ENCODE measurements around the gene SLC12A1. TPM values are rescaled to one million over a fixed set of nuclear protein-coding genes. Genes with fewer than 3 reads are reported as not detected.
A peak's percentile ranks its signal among the peaks of the same experiment; 100 is the strongest.
"Not testable (repeated sequence)": the region's sequence is repeated elsewhere in the genome, so short reads cannot be mapped to it uniquely, and the experiment has no call there.

SLC12A1 gene
- total and polyA plus RNA-seq, 5 experiments from 2014 or later: not detected

GRCh38 chr15:48318131-48318530, 112.0 kb downstream of the SLC12A1 start:
- ATAC-seq (no peak), DNase-seq (no peak)
- Mint-ChIP-seq H3K27me3 (peaks cover 4 to 16% (median 10%) of the 10 kb centered on the region in 5 donors), H3K27ac (no peak overlapping the region), H3K4me3 (no peak overlapping the region), H3K9me3 (no peaks in the 10 kb centered on the region), H3K36me3 (no peaks in the 10 kb centered on the region), H3K4me1 (peaks cover 0 to 2% (median 0%) of the 10 kb centered on the region in 4 donors)
- POLR2A ChIA-PET: no interaction called here

GRCh38 chr15:48323294-48323693, 117.2 kb downstream of the SLC12A1 start:
- no peaks in the 10 kb centered on the region for H3K36me3 Mint-ChIP-seq
- DNase-seq: no peak
- POLR2A ChIA-PET: no interaction called here
- no peak for ATAC-seq
- H3K27me3 Mint-ChIP-seq: peaks cover 0 to 10% (median 2%) of the 10 kb centered on the region in 5 donors
- peaks cover 0 to 3% (median under 1%) of the 10 kb centered on the region in 4 donors for H3K4me1 Mint-ChIP-seq
- no peak overlapping the region for H3K27ac Mint-ChIP-seq
- H3K9me3 Mint-ChIP-seq: no peaks in the 10 kb centered on the region
- H3K4me3 Mint-ChIP-seq: no peak overlapping the region

GRCh38 chr15:48324949-48325348, 118.8 kb downstream of the SLC12A1 start:
- Mint-ChIP-seq H3K9me3 (no peaks in the 10 kb centered on the region), H3K27ac (no peak overlapping the region), H3K27me3 (peaks cover 0 to 6% (median 0%) of the 10 kb centered on the region in 5 donors), H3K4me3 (no peak overlapping the region), H3K36me3 (no peaks in the 10 kb centered on the region), H3K4me1 (peaks cover under 1 to 7% (median 3%) of the 10 kb centered on the region in 4 donors)
- no peak for ATAC-seq
- POLR2A ChIA-PET: no interaction called here
- no peak for DNase-seq

- no peak overlapping the region for H3K27ac Mint-ChIP-seq
- DNase-seq: no peak
- POLR2A ChIA-PET: no interaction called here
- H3K9me3 Mint-ChIP-seq: no peaks in the 10 kb centered on the region
- peaks cover 5 to 11% (median 7%) of the 10 kb centered on the region in 4 donors for H3K4me1 Mint-ChIP-seq
- H3K27me3 Mint-ChIP-seq: peaks cover 0 to 3% (median 0%) of the 10 kb centered on the region in 5 donors
- no peak for ATAC-seq
- H3K4me3 Mint-ChIP-seq: no peak overlapping the region
- no peaks in the 10 kb centered on the region for H3K36me3 Mint-ChIP-seq
These were observed 119.3 kb downstream of the SLC12A1 start for GRCh38 chr15:48325400-48325799.

GRCh38 chr15:48326180-48326579, 120.1 kb downstream of the SLC12A1 start:
- H3K36me3 Mint-ChIP-seq, DNase-seq, POLR2A ChIA-PET, H3K27me3 Mint-ChIP-seq, H3K27ac Mint-ChIP-seq, ATAC-seq, H3K4me3 Mint-ChIP-seq, H3K9me3 Mint-ChIP-seq: not testable (repeated sequence)
- peaks cover 8 to 17% (median 11%) of the 10 kb centered on the region in 4 donors for H3K4me1 Mint-ChIP-seq

GRCh38 chr15:48330105-48330785, 124.1 kb downstream of the SLC12A1 start:
- H3K9me3 Mint-ChIP-seq: no peaks in the 10 kb centered on the region
- H3K4me1 Mint-ChIP-seq: peaks cover 11 to 26% (median 20%) of the 10 kb centered on the region in 4 donors
- H3K4me3 Mint-ChIP-seq: peak overlapping the region; percentile 94 to 100 (median 99)
- ATAC-seq: no peak
- POLR2A ChIA-PET: no interaction called here
- peaks cover 0 to 9% (median 2%) of the 10 kb centered on the region in 3 donors for H3K36me3 Mint-ChIP-seq
- no peaks in the 10 kb centered on the region for H3K27me3 Mint-ChIP-seq
- no peak for DNase-seq
- peak overlapping the region; percentile 94 to 100 (median 99) for H3K27ac Mint-ChIP-seq

- H3K4me1 Mint-ChIP-seq: peaks cover 11 to 26% (median 20%) of the 10 kb centered on the region in 4 donors
- H3K36me3 Mint-ChIP-seq: peaks cover 0 to 16% (median 2%) of the 10 kb centered on the region in 3 donors
- ATAC-seq: peak; percentile 82 to 89
- H3K4me3 Mint-ChIP-seq: peak within 1 kb of the TSS; percentile 94 to 100 (median 99)
- DNase-seq: peak; percentile 69 to 89 (median 76)
- no peaks in the 10 kb centered on the region for H3K27me3 Mint-ChIP-seq
- POLR2A ChIA-PET: interaction anchor here (0.6 to 1.3 kb wide), 2 partner anchors 159 to 716 kb away, joined by 3 to 4 read pairs; partner anchors contain the start of gene SECISBP2L
- H3K9me3 Mint-ChIP-seq: no peaks in the 10 kb centered on the region
- H3K27ac Mint-ChIP-seq: peak within 1 kb of the TSS; percentile 94 to 100 (median 99)
These were observed 125.0 kb downstream of the SLC12A1 start, which contains the start of gene DUT for GRCh38 chr15:48330855-48331795. DUT (plus strand) TSS chr15:48331429; CDS start chr15:48331516, 87 bp downstream.

- Mint-ChIP-seq H3K36me3 (peaks cover 0 to 19% (median 2%) of the 10 kb centered on the region in 3 donors), H3K4me3 (peak overlapping the region; percentile 77 to 100 (median 98)), H3K9me3 (no peaks in the 10 kb centered on the region), H3K4me1 (peaks cover 11 to 29% (median 20%) of the 10 kb centered on the region in 4 donors), H3K27ac (peak overlapping the region; percentile 4 to 99 (median 90)), H3K27me3 (no peaks in the 10 kb centered on the region)
- DNase-seq (peak; percentile 38 to 76 (median 61)), ATAC-seq (peak; percentile 50 to 54)
- POLR2A ChIA-PET: interaction anchor here (0.6 to 1.3 kb wide), 4 partner anchors 160 to 839 kb away, joined by 3 to 4 read pairs (median 3); partner anchors contain the start of genes EID1 and SECISBP2L
These were observed 125.9 kb downstream of the SLC12A1 start for GRCh38 chr15:48331796-48332641.

- Mint-ChIP-seq H3K4me1 (peaks cover 11 to 29% (median 20%) of the 10 kb centered on the region in 4 donors), H3K9me3 (no peaks in the 10 kb centered on the region), H3K36me3 (peaks cover 0 to 21% (median 2%) of the 10 kb centered on the region in 3 donors), H3K27ac (peak overlapping the region; percentile 4 to 90 (median 69)), H3K4me3 (peak overlapping the region; percentile 77 to 100 (median 98)), H3K27me3 (no peaks in the 10 kb centered on the region)
- DNase-seq (no peak), ATAC-seq (no peak)
- POLR2A ChIA-PET: interaction anchor here (1.2 to 1.3 kb wide), 2 partner anchors 545 to 714 kb away, joined by 3 to 4 read pairs; partner anchors contain the start of genes EID1 and SECISBP2L
These were observed 126.5 kb downstream of the SLC12A1 start for GRCh38 chr15:48332642-48333034.

- H3K9me3 Mint-ChIP-seq: no peaks in the 10 kb centered on the region
- no peak for DNase-seq
- H3K36me3 Mint-ChIP-seq: peaks cover 0 to 30% (median 2%) of the 10 kb centered on the region in 3 donors
- POLR2A ChIA-PET: no interaction called here
- H3K4me3 Mint-ChIP-seq: peak overlapping the region in 2 of 10 donors; percentile 13 to 48
- peaks cover 9 to 26% (median 20%) of the 10 kb centered on the region in 4 donors for H3K4me1 Mint-ChIP-seq
- H3K27ac Mint-ChIP-seq: no peak overlapping the region
- ATAC-seq: no peak
- H3K27me3 Mint-ChIP-seq: no peaks in the 10 kb centered on the region
These were observed 127.4 kb downstream of the SLC12A1 start for GRCh38 chr15:48333540-48333939.

GRCh38 chr15:48334260-48334659, 128.2 kb downstream of the SLC12A1 start:
- POLR2A ChIA-PET: no interaction called here
- no peak for ATAC-seq
- Mint-ChIP-seq H3K36me3 (peaks cover 0 to 31% (median 2%) of the 10 kb centered on the region in 3 donors), H3K4me1 (peaks cover 9 to 26% (median 20%) of the 10 kb centered on the region in 4 donors), H3K9me3 (no peaks in the 10 kb centered on the region), H3K27me3 (no peaks in the 10 kb centered on the region), H3K27ac (no peak overlapping the region), H3K4me3 (no peak overlapping the region)
- no peak for DNase-seq

GRCh38 chr15:48336940-48337339, 130.8 kb downstream of the SLC12A1 start:
- peaks cover 2 to 12% (median 10%) of the 10 kb centered on the region in 4 donors for H3K4me1 Mint-ChIP-seq
- peaks cover 0 to 50% (median 2%) of the 10 kb centered on the region in 3 donors for H3K36me3 Mint-ChIP-seq
- no peak overlapping the region for H3K4me3 Mint-ChIP-seq
- ATAC-seq (peak in 1 of 2 donors; percentile 56), DNase-seq (peak in 6 of 10 donors; percentile 4 to 25 (median 20))
- H3K9me3 Mint-ChIP-seq: no peaks in the 10 kb centered on the region
- H3K27me3 Mint-ChIP-seq: no peaks in the 10 kb centered on the region
- POLR2A ChIA-PET: no interaction called here
- peak overlapping the region in 2 of 10 donors; percentile 29 to 66 for H3K27ac Mint-ChIP-seq
